ENCODE results near the gene CASK. TPM values are rescaled to one million over a fixed set of nuclear protein-coding genes. Genes with fewer than 3 reads are reported as not detected.
A peak's percentile ranks its signal among the peaks of the same experiment; 100 is the strongest.

Gene CASK
- total and polyA plus RNA-seq, 9 of the 15 experiments (the other 6 are each of a cell fraction or from before 2014, with no cell fraction given), result 1.3 to 7.4 (median 5.2) TPM

DNA sequence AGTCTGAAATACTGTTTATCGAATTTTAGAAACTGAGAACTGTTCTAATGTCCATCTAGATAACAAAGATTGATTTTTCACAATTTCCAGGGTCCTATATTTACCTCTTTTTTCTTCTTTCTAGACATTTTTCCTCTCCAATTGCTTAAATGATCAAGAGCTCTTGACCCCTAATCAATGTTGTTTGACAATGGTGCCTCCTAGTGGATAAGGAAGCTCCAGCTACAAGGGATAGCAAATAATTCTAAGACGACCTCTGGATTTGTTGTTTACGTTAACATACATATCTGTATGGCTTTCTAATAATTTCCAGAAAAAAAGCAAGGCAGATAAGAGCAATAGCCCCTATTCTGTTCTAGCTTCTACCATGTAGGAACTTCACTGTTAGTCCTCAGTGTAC is 163.5 kb downstream of the CASK start (continued):
- TF ChIP-seq, protein P1, sequence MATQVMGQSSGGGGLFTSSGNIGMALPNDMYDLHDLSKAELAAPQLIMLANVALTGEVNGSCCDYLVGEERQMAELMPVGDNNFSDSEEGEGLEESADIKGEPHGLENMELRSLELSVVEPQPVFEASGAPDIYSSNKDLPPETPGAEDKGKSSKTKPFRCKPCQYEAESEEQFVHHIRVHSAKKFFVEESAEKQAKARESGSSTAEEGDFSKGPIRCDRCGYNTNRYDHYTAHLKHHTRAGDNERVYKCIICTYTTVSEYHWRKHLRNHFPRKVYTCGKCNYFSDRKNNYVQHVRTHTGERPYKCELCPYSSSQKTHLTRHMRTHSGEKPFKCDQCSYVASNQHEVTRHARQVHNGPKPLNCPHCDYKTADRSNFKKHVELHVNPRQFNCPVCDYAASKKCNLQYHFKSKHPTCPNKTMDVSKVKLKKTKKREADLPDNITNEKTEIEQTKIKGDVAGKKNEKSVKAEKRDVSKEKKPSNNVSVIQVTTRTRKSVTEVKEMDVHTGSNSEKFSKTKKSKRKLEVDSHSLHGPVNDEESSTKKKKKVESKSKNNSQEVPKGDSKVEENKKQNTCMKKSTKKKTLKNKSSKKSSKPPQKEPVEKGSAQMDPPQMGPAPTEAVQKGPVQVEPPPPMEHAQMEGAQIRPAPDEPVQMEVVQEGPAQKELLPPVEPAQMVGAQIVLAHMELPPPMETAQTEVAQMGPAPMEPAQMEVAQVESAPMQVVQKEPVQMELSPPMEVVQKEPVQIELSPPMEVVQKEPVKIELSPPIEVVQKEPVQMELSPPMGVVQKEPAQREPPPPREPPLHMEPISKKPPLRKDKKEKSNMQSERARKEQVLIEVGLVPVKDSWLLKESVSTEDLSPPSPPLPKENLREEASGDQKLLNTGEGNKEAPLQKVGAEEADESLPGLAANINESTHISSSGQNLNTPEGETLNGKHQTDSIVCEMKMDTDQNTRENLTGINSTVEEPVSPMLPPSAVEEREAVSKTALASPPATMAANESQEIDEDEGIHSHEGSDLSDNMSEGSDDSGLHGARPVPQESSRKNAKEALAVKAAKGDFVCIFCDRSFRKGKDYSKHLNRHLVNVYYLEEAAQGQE (IDR thresholded peaks at IDR 0.05; ENCODE audit: borderline replicate concordance), result peak; percentile 56
- TF ChIP-seq, protein P1 (CRISPR knock-in tag; IDR thresholded peaks at IDR 0.05; ENCODE audit: low read depth), result no peak
- TF ChIP-seq ZNF143 (CRISPR knock-in tag; IDR thresholded peaks at IDR 0.05), result no peak
- TF ChIP-seq GTF2A2 (tag; IDR thresholded peaks at IDR 0.05), result no peak
- TF ChIP-seq, protein P2, sequence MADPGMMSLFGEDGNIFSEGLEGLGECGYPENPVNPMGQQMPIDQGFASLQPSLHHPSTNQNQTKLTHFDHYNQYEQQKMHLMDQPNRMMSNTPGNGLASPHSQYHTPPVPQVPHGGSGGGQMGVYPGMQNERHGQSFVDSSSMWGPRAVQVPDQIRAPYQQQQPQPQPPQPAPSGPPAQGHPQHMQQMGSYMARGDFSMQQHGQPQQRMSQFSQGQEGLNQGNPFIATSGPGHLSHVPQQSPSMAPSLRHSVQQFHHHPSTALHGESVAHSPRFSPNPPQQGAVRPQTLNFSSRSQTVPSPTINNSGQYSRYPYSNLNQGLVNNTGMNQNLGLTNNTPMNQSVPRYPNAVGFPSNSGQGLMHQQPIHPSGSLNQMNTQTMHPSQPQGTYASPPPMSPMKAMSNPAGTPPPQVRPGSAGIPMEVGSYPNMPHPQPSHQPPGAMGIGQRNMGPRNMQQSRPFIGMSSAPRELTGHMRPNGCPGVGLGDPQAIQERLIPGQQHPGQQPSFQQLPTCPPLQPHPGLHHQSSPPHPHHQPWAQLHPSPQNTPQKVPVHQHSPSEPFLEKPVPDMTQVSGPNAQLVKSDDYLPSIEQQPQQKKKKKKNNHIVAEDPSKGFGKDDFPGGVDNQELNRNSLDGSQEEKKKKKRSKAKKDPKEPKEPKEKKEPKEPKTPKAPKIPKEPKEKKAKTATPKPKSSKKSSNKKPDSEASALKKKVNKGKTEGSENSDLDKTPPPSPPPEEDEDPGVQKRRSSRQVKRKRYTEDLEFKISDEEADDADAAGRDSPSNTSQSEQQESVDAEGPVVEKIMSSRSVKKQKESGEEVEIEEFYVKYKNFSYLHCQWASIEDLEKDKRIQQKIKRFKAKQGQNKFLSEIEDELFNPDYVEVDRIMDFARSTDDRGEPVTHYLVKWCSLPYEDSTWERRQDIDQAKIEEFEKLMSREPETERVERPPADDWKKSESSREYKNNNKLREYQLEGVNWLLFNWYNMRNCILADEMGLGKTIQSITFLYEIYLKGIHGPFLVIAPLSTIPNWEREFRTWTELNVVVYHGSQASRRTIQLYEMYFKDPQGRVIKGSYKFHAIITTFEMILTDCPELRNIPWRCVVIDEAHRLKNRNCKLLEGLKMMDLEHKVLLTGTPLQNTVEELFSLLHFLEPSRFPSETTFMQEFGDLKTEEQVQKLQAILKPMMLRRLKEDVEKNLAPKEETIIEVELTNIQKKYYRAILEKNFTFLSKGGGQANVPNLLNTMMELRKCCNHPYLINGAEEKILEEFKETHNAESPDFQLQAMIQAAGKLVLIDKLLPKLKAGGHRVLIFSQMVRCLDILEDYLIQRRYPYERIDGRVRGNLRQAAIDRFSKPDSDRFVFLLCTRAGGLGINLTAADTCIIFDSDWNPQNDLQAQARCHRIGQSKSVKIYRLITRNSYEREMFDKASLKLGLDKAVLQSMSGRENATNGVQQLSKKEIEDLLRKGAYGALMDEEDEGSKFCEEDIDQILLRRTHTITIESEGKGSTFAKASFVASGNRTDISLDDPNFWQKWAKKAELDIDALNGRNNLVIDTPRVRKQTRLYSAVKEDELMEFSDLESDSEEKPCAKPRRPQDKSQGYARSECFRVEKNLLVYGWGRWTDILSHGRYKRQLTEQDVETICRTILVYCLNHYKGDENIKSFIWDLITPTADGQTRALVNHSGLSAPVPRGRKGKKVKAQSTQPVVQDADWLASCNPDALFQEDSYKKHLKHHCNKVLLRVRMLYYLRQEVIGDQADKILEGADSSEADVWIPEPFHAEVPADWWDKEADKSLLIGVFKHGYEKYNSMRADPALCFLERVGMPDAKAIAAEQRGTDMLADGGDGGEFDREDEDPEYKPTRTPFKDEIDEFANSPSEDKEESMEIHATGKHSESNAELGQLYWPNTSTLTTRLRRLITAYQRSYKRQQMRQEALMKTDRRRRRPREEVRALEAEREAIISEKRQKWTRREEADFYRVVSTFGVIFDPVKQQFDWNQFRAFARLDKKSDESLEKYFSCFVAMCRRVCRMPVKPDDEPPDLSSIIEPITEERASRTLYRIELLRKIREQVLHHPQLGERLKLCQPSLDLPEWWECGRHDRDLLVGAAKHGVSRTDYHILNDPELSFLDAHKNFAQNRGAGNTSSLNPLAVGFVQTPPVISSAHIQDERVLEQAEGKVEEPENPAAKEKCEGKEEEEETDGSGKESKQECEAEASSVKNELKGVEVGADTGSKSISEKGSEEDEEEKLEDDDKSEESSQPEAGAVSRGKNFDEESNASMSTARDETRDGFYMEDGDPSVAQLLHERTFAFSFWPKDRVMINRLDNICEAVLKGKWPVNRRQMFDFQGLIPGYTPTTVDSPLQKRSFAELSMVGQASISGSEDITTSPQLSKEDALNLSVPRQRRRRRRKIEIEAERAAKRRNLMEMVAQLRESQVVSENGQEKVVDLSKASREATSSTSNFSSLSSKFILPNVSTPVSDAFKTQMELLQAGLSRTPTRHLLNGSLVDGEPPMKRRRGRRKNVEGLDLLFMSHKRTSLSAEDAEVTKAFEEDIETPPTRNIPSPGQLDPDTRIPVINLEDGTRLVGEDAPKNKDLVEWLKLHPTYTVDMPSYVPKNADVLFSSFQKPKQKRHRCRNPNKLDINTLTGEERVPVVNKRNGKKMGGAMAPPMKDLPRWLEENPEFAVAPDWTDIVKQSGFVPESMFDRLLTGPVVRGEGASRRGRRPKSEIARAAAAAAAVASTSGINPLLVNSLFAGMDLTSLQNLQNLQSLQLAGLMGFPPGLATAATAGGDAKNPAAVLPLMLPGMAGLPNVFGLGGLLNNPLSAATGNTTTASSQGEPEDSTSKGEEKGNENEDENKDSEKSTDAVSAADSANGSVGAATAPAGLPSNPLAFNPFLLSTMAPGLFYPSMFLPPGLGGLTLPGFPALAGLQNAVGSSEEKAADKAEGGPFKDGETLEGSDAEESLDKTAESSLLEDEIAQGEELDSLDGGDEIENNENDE (IDR thresholded peaks at IDR 0.05; ENCODE audit: low read depth, low read length), result no peak
- TF ChIP-seq, protein P3, sequence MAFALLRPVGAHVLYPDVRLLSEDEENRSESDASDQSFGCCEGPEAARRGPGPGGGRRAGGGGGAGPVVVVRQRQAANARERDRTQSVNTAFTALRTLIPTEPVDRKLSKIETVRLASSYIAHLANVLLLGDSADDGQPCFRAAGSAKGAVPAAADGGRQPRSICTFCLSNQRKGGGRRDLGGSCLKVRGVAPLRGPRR (CRISPR knock-in tag; IDR thresholded peaks at IDR 0.05), result no peak
- TF ChIP-seq SMARCC2 (IDR thresholded peaks at IDR 0.05; ENCODE audit: low read depth), result no peak
